GM23338 (cell line): ENCODE measurements around the gene C16orf74.

Experiments
- REST ChIP-seq: IDR thresholded peaks from one replicate; pipeline ENCODE4 v1.6.1; 2018; ENCODE audit warnings: antibody characterized with exemption; ENCODE audit not compliant: unreplicated experiment
- TF ChIP-seq, protein P1 (sequence below), 2 experiments: fragments of 200-600 bp in 1 of 2; sonication (generic) in 1 of 2; conservative IDR thresholded peaks; 2 replicates each; pipeline versions ENCODE4 v1.5.1 to v1.6.1; 2016 to 2017; ENCODE audit warnings: antibody characterized with exemption in 2 of 2, low read depth in 2 of 2, mild to moderate bottlenecking in 2 of 2, moderate library complexity in 1 of 2

- TF ChIP-seq, protein P1, sequence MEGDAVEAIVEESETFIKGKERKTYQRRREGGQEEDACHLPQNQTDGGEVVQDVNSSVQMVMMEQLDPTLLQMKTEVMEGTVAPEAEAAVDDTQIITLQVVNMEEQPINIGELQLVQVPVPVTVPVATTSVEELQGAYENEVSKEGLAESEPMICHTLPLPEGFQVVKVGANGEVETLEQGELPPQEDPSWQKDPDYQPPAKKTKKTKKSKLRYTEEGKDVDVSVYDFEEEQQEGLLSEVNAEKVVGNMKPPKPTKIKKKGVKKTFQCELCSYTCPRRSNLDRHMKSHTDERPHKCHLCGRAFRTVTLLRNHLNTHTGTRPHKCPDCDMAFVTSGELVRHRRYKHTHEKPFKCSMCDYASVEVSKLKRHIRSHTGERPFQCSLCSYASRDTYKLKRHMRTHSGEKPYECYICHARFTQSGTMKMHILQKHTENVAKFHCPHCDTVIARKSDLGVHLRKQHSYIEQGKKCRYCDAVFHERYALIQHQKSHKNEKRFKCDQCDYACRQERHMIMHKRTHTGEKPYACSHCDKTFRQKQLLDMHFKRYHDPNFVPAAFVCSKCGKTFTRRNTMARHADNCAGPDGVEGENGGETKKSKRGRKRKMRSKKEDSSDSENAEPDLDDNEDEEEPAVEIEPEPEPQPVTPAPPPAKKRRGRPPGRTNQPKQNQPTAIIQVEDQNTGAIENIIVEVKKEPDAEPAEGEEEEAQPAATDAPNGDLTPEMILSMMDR (conservative IDR thresholded peaks at IDR 0.05; ENCODE audit: low read depth in 2 of 2) = no peak
- no peak for TF ChIP-seq REST
Measured at GRCh38 chr16:85782451-85782850, 31.6 kb upstream of the C16orf74 start.
